ENCODE measurements around the gene FXYD1.
"Not testable (repeated sequence)": the region's sequence is repeated elsewhere in the genome, so short reads cannot be mapped to it uniquely, and the experiment has no call there.

GRCh38 chr19:35129724-35130274, 8.8 kb upstream of the FXYD1 start:
- not testable (repeated sequence) for TF ChIP-seq POLR2A (IDR thresholded peaks at IDR 0.05; ENCODE audit: low read length); GATA1 (IDR thresholded peaks at IDR 0.05; ENCODE audit: low read depth, low read length)
